Activated CD4-positive, alpha-beta T cell treated with anti-CD3 and anti-CD28 coated beads, Interleukin-2, amount 10 ng/mL, durations not matched to agents 24 days and 14 days (primary cell): ENCODE results near the gene ANKRD12. TPM values are rescaled to one million over a fixed set of nuclear protein-coding genes. Genes with fewer than 3 reads are reported as not detected.
A peak's percentile ranks its signal among the peaks of the same experiment; 100 is the strongest.

Experiments
- DNase-seq: peaks from one replicate; pipeline ENCODE4 v3.0.0; 2022
- H3K27ac Mint-ChIP-seq: one replicate; pipeline ENCODE4 v1.8.0; 2022; ENCODE audit warnings: mild to moderate bottlenecking, mixed read lengths
- H3K27me3 Mint-ChIP-seq: one replicate; pipeline ENCODE4 v1.8.0; 2022; ENCODE audit warnings: mixed read lengths
- H3K36me3 Mint-ChIP-seq: one replicate; pipeline ENCODE4 v1.8.0; 2022; ENCODE audit warnings: low read depth, mild to moderate bottlenecking, mixed read lengths
- H3K4me1 Mint-ChIP-seq: one replicate; pipeline ENCODE4 v1.8.0; 2021; ENCODE audit warnings: mixed read lengths
- H3K4me3 Mint-ChIP-seq: one replicate; pipeline ENCODE4 v1.8.0; 2022; ENCODE audit warnings: mild to moderate bottlenecking, moderate library complexity, mixed read lengths
- H3K9me3 Mint-ChIP-seq: one replicate; pipeline ENCODE4 v1.8.0; 2021; ENCODE audit warnings: mixed read lengths
- intact Hi-C: fragments of 100-400 bp; cut with micrococcal nuclease; formaldehyde crosslinking; loops from one replicate; pipeline ENCODE4 v1.15.1; 2023
- total RNA-seq: library from RNA; stranded (reverse); gene quantifications from 2 replicates; pipeline ENCODE4 v1.2.3, GENCODE V29; 2022

ANKRD12 gene
- total RNA-seq, 1 donor from 2014 or later, result 60.8 TPM

- peaks cover 53% of the 10 kb centered on the region for H3K36me3 Mint-ChIP-seq
- DNase-seq, result no peak
- intact Hi-C loops, result loop anchor here (1.0 to 2.0 kb wide), 7 partner anchors 9 to 45 kb away; partner anchors contain the start of genes ANKRD12 and NDUFV2
- no peaks in the 10 kb centered on the region for H3K9me3 Mint-ChIP-seq
- H3K27me3 Mint-ChIP-seq, result no peaks in the 10 kb centered on the region
- H3K27ac Mint-ChIP-seq, result peak overlapping the region; percentile 99
- H3K4me3 Mint-ChIP-seq, result peak overlapping the region; percentile 81
- H3K4me1 Mint-ChIP-seq, result peaks cover 60% of the 10 kb centered on the region
Observed at GRCh38 chr18:9117980-9118841, 18.4 kb upstream of the ANKRD12 start.

GRCh38 chr18:9120796-9121195, 15.8 kb upstream of the ANKRD12 start:
- no peaks in the 10 kb centered on the region for H3K27me3 Mint-ChIP-seq
- peak; percentile 74 for DNase-seq
- peak overlapping the region; percentile 61 for H3K27ac Mint-ChIP-seq
- H3K4me3 Mint-ChIP-seq, result peak overlapping the region; percentile 66
- peaks cover 56% of the 10 kb centered on the region for H3K36me3 Mint-ChIP-seq
- no peaks in the 10 kb centered on the region for H3K9me3 Mint-ChIP-seq
- peaks cover 49% of the 10 kb centered on the region for H3K4me1 Mint-ChIP-seq
- intact Hi-C loops, result no loop called here

GRCh38 chr18:9123520-9123919, 13.1 kb upstream of the ANKRD12 start:
- no peak for DNase-seq
- Mint-ChIP-seq H3K4me1 (peaks cover 31% of the 10 kb centered on the region), H3K27me3 (no peaks in the 10 kb centered on the region), H3K27ac (peak overlapping the region; percentile 20), H3K36me3 (peaks cover 65% of the 10 kb centered on the region), H3K9me3 (no peaks in the 10 kb centered on the region), H3K4me3 (no peak overlapping the region)
- intact Hi-C loops, result loop anchor here (1.0 kb wide), 1 partner anchor 8 kb away; no protein-coding TSS in a partner anchor

- DNase-seq, result no peak
- H3K4me1 Mint-ChIP-seq, result peaks cover 29% of the 10 kb centered on the region
Observed at GRCh38 chr18:9124824-9125223, 11.8 kb upstream of the ANKRD12 start.

GRCh38 chr18:9126337-9126736, 10.2 kb upstream of the ANKRD12 start:
- Mint-ChIP-seq H3K36me3 (peaks cover 67% of the 10 kb centered on the region), H3K4me1 (peaks cover 23% of the 10 kb centered on the region), H3K27me3 (no peaks in the 10 kb centered on the region), H3K27ac (no peak overlapping the region), H3K4me3 (no peak overlapping the region), H3K9me3 (no peaks in the 10 kb centered on the region)
- DNase-seq, result no peak
- intact Hi-C loops, result no loop called here

More at GRCh38 chr18:9124824-9125223, 11.8 kb upstream of the ANKRD12 start:
- Mint-ChIP-seq H3K9me3 (no peaks in the 10 kb centered on the region), H3K27me3 (no peaks in the 10 kb centered on the region), H3K27ac (no peak overlapping the region), H3K4me3 (no peak overlapping the region), H3K36me3 (peaks cover 69% of the 10 kb centered on the region)
- intact Hi-C loops, result no loop called here

GRCh38 chr18:9130195-9130594, 6.4 kb upstream of the ANKRD12 start:
- Mint-ChIP-seq H3K27ac (no peak overlapping the region), H3K4me1 (peaks cover 29% of the 10 kb centered on the region), H3K36me3 (peaks cover 67% of the 10 kb centered on the region), H3K27me3 (no peaks in the 10 kb centered on the region), H3K9me3 (no peaks in the 10 kb centered on the region), H3K4me3 (no peak overlapping the region)
- intact Hi-C loops, result no loop called here
- DNase-seq, result no peak

- Mint-ChIP-seq H3K4me3 (no peak overlapping the region), H3K27ac (no peak overlapping the region), H3K36me3 (peaks cover 67% of the 10 kb centered on the region), H3K27me3 (no peaks in the 10 kb centered on the region), H3K9me3 (no peaks in the 10 kb centered on the region), H3K4me1 (peaks cover 32% of the 10 kb centered on the region)
- intact Hi-C loops, result loop anchor here (1.0 kb wide), 1 partner anchor 8 kb away; no protein-coding TSS in a partner anchor
- DNase-seq, result no peak
Observed at GRCh38 chr18:9130806-9131205, 5.8 kb upstream of the ANKRD12 start.

- intact Hi-C loops, result no loop called here
- Mint-ChIP-seq H3K9me3 (no peaks in the 10 kb centered on the region), H3K27me3 (no peaks in the 10 kb centered on the region), H3K27ac (no peak overlapping the region), H3K4me3 (no peak overlapping the region), H3K4me1 (peaks cover 30% of the 10 kb centered on the region), H3K36me3 (peaks cover 61% of the 10 kb centered on the region)
- no peak for DNase-seq
Observed at GRCh38 chr18:9132628-9133027, 4.0 kb upstream of the ANKRD12 start.

- intact Hi-C loops, result no loop called here
- peak overlapping the region; percentile 42 for H3K27ac Mint-ChIP-seq
- H3K36me3 Mint-ChIP-seq, result peaks cover 62% of the 10 kb centered on the region
- DNase-seq, result no peak
- peaks cover 30% of the 10 kb centered on the region for H3K4me1 Mint-ChIP-seq
- H3K27me3 Mint-ChIP-seq, result no peaks in the 10 kb centered on the region
- no peak overlapping the region for H3K4me3 Mint-ChIP-seq
- H3K9me3 Mint-ChIP-seq, result no peaks in the 10 kb centered on the region
Observed at GRCh38 chr18:9133225-9133624, 3.4 kb upstream of the ANKRD12 start.

- Mint-ChIP-seq H3K36me3 (peaks cover 58% of the 10 kb centered on the region), H3K4me3 (peak overlapping the region; percentile 94), H3K27me3 (no peaks in the 10 kb centered on the region), H3K9me3 (no peaks in the 10 kb centered on the region), H3K27ac (peak overlapping the region; percentile 99), H3K4me1 (peaks cover 42% of the 10 kb centered on the region)
- intact Hi-C loops, result loop anchor here (1.0 kb wide), 1 partner anchor 13 kb away; no protein-coding TSS in a partner anchor
- peak; percentile 52 for DNase-seq
Observed at GRCh38 chr18:9135081-9135911, 1.3 kb upstream of the ANKRD12 start.

GRCh38 chr18:9135912-9136314, 668 bp upstream of the ANKRD12 start:
- DNase-seq, result no peak
- no peaks in the 10 kb centered on the region for H3K9me3 Mint-ChIP-seq
- H3K27me3 Mint-ChIP-seq, result no peaks in the 10 kb centered on the region
- intact Hi-C loops, result loop anchor here (1.0 to 2.0 kb wide), 6 partner anchors 14 to 477 kb away; partner anchors contain the start of genes NDUFV2 and RALBP1
- peaks cover 56% of the 10 kb centered on the region for H3K36me3 Mint-ChIP-seq
- peak overlapping the region; percentile 94 for H3K4me3 Mint-ChIP-seq
- peak overlapping the region; percentile 99 for H3K27ac Mint-ChIP-seq
- peaks cover 48% of the 10 kb centered on the region for H3K4me1 Mint-ChIP-seq

- Mint-ChIP-seq H3K4me3 (peak overlapping the region; percentile 94), H3K27me3 (no peaks in the 10 kb centered on the region), H3K4me1 (peaks cover 59% of the 10 kb centered on the region), H3K36me3 (peaks cover 52% of the 10 kb centered on the region), H3K9me3 (no peaks in the 10 kb centered on the region), H3K27ac (peak overlapping the region; percentile 98)
- peak; percentile 93 for DNase-seq
- intact Hi-C loops, result loop anchor here (1.0 to 2.0 kb wide), 3 partner anchors 43 to 475 kb away; no protein-coding TSS in a partner anchor
Observed at GRCh38 chr18:9137168-9138066, 836 bp downstream of the ANKRD12 start.
